ENCODE results near the gene NCAPD3. TPM values are rescaled to one million over a fixed set of nuclear protein-coding genes. Genes with fewer than 3 reads are reported as not detected.

The NCAPD3 gene
- total RNA-seq, 2 donors from 2014 or later, result 4.0 to 5.5 TPM

DNA sequence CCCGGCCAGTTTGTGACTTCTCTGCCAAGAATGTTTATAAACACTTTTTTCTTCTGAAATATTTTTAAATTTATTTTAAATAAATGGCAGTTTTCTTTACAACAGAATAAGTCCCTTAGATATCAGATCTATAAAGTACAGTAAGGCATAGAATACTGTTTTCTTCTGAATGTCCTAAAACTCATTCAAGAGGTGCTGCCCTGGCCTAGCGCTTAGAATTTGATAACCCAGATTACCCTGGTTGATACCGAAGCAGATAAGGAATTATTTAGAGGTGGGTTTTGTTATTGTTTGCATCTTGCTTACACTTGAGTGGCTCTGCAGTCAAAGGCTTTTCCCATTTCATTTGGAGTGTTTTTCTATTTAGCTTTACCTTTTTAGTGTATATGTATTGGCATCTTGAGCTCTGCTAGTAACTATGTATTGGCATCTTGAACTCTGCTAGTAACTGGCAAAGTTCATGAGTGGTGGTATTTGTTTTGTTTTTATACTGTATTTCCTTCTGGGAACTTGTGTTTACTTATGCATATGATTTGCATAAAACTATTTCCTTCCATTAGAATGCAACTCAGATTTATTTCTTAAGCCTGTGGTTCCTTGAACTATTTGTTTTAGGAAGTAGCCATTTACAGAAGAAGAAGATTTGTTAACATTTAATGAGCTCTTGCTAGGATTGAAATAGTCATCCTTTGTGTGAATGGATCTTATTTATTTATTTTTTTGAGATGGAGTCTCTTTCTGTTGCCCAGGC lies 30.8 kb upstream of the NCAPD3 start:
- Histone ChIP-seq H3K9me3 (no peaks in the 10 kb centered on the region), H3K27me3 (no peaks in the 10 kb centered on the region), H3K4me1 (peaks cover 0 to 22% of the 10 kb centered on the region in 2 donors), H3K36me3 (peaks cover 33% of the 10 kb centered on the region), H3K27ac (no peak overlapping the region), H3K4me3 (peak overlapping the region; percentile 70 to 95)
- TF ChIP-seq, protein P1, sequence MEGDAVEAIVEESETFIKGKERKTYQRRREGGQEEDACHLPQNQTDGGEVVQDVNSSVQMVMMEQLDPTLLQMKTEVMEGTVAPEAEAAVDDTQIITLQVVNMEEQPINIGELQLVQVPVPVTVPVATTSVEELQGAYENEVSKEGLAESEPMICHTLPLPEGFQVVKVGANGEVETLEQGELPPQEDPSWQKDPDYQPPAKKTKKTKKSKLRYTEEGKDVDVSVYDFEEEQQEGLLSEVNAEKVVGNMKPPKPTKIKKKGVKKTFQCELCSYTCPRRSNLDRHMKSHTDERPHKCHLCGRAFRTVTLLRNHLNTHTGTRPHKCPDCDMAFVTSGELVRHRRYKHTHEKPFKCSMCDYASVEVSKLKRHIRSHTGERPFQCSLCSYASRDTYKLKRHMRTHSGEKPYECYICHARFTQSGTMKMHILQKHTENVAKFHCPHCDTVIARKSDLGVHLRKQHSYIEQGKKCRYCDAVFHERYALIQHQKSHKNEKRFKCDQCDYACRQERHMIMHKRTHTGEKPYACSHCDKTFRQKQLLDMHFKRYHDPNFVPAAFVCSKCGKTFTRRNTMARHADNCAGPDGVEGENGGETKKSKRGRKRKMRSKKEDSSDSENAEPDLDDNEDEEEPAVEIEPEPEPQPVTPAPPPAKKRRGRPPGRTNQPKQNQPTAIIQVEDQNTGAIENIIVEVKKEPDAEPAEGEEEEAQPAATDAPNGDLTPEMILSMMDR (IDR thresholded peaks at IDR 0.05), result no peak
- DNase-seq (ENCODE audit: low spot score), result no peak

DNA sequence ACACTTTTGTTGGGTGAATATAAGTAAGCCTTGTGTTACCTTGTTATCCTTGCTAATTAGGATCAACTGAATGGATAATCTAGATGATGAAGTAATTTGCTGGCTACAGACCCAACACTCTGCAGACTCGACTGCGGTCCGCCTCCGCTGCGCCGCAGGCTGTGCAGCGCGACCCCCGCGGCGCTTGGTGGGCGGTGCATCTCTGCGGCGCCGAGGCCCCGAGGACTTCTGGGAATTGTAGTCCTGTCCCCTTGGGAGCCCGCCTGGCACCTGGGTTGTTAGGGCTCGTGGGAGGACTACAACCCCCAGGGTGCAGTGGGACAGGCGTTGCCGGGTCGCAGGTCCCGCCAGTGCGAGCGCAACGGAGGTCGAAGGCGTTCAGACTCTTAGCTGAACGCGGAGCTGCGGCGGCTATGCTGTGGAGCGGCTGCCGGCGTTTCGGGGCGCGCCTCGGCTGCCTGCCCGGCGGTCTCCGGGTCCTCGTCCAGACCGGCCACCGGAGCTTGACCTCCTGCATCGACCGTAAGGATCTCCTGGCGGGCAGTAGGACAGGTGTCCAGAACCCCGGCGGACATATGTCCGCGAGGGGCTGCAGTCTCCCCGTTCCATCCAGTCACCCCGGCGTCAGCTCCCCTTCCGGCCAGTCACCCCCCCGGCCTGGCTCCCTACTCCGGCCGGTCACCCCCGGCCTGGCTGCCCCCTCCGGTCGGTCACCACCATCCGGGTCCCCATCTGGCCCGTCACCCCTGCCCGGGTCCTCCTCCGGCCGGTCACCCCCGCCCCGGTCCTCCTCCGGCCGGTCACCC lies 29.6 kb upstream of the NCAPD3 start, which contains the start of the genes ACAD8 and THYN1:
ACAD8 (plus strand) TSS at position 381 of the 806 bp plus-strand sequence; CDS start at position 414, 33 bp downstream.
THYN1 (minus strand) TSS at position 165 of the 806 bp plus-strand sequence. CDS start 470 bp downstream, outside the sequence.
- Histone ChIP-seq H3K4me1 (peaks cover 0 to 22% of the 10 kb centered on the region in 2 donors), H3K4me3 (peak within 1 kb of the TSS; percentile 70 to 95), H3K27me3 (no peaks in the 10 kb centered on the region), H3K36me3 (peaks cover 33% of the 10 kb centered on the region), H3K9me3 (no peaks in the 10 kb centered on the region), H3K27ac (peak within 1 kb of the TSS; percentile 57 to 80)
- DNase-seq (ENCODE audit: low spot score), result peak; percentile 96
- TF ChIP-seq, protein P1 (IDR thresholded peaks at IDR 0.05), result peak; percentile 18 to 49

DNA sequence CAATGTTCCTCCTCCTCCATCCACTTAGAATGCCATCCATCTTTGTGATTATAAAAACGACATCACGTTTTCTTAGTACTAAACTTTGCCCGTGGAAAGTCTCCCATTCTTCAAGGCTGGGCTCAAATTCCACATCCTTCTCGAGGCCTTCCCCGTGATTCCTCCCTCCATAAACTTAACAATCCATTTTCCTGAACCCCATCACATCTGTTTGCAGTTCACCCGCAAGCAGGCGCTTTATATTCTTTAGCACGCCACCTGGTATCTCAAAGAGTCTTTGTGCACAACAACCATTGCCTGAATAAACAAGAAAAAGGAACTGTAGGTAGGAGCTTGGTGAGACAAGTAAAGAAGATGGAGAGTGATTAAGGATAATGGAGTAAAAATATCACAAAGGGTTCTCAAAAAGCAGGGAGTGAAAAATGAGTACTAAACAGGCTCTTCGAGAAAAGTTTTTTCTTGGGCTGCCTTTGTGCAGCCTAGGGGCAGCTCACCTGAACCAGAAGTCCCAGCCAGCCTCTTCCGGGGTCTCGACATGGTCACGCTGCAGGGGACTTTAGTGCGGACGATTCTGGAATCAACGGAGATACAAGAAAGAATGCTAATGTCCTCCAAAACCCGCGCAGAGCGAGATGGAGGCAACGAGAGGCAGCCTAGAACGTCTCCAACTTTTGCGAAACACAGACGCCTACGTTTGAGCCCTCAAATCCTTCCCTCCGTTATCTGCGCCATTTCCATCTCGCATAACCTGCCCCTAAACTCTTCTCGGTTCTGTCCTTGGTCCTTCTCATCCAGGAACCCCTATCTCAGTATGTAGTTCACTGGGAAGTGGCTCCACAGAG lies 28.8 kb upstream of the NCAPD3 start:
- Histone ChIP-seq H3K27me3 (no peaks in the 10 kb centered on the region), H3K36me3 (peaks cover 36% of the 10 kb centered on the region), H3K4me3 (peak overlapping the region; percentile 70 to 95), H3K4me1 (peaks cover 0 to 22% of the 10 kb centered on the region in 2 donors), H3K9me3 (no peaks in the 10 kb centered on the region), H3K27ac (peak overlapping the region; percentile 57 to 80)
- TF ChIP-seq, protein P1 (IDR thresholded peaks at IDR 0.05), result no peak
- no peak for DNase-seq (ENCODE audit: low spot score)

DNA sequence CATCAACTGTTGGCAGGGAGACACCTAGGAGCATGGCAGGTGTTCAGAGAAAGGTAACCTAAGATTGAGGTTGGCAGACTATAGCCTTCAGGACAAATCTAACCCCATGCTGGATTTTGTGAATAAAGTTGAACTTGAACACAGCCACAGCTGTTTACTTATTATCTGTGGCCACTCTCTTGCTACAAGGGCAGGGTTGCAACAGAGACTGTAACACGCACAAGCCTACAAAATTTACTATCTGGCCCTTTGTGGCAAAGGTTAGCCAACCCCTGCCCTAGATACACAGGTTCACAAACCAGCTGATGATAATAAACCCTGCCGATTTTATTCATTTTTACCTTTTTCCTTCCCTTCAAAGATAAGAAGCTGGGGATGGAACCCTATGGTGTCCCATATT lies 26.9 kb upstream of the NCAPD3 start:
- Histone ChIP-seq H3K27me3 (no peaks in the 10 kb centered on the region), H3K4me1 (peaks cover 0 to 22% of the 10 kb centered on the region in 2 donors), H3K27ac (no peak overlapping the region), H3K4me3 (no peak overlapping the region), H3K9me3 (no peaks in the 10 kb centered on the region), H3K36me3 (peaks cover 55% of the 10 kb centered on the region)
- TF ChIP-seq, protein P1 (IDR thresholded peaks at IDR 0.05), result no peak
- DNase-seq (ENCODE audit: low spot score), result no peak

DNA sequence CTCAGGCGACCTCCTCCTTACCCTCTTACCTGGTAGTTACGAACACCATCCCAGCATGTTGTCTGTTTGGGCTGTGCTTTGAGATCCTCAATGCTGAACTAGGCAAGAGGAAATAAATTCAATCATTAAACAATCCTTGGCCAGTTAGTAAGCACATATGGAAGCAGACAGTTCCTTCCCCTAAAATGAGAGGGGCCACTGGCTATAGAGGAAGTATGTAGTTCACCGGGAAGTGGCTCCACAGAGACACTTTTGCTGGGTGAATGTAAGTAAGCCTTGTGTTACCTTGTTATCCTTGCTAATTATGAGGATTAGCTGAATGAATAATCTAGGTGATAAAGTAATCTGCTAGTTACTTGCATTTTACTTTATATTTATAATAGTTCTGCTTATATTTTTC lies 26.5 kb upstream of the NCAPD3 start:
- TF ChIP-seq, protein P1 (IDR thresholded peaks at IDR 0.05), result no peak
- no peak overlapping the region for H3K4me3 ChIP-seq
- H3K27me3 ChIP-seq, result no peaks in the 10 kb centered on the region
- H3K36me3 ChIP-seq, result peaks cover 59% of the 10 kb centered on the region
- DNase-seq (ENCODE audit: low spot score), result no peak
- no peak overlapping the region for H3K27ac ChIP-seq
- peaks cover 0 to 22% of the 10 kb centered on the region in 2 donors for H3K4me1 ChIP-seq
- H3K9me3 ChIP-seq, result no peaks in the 10 kb centered on the region
